PC-9 (cell line): ENCODE results near the gene BCL11B.

Source experiments
- CTCF ChIP-seq: fragments of 200-600 bp; sonication (generic); conservative IDR thresholded peaks from 2 replicates; pipeline ENCODE4 v1.6.1; 2017; ENCODE audit warnings: mixed run types, antibody characterized with exemption, mild to moderate bottlenecking, moderate library complexity
- EZH2 ChIP-seq: fragments of 200-600 bp; sonication (generic); IDR thresholded peaks from 2 replicates; pipeline ENCODE4 v1.8.0; 2017; ENCODE audit warnings: antibody characterized with exemption, low read depth

DNA sequence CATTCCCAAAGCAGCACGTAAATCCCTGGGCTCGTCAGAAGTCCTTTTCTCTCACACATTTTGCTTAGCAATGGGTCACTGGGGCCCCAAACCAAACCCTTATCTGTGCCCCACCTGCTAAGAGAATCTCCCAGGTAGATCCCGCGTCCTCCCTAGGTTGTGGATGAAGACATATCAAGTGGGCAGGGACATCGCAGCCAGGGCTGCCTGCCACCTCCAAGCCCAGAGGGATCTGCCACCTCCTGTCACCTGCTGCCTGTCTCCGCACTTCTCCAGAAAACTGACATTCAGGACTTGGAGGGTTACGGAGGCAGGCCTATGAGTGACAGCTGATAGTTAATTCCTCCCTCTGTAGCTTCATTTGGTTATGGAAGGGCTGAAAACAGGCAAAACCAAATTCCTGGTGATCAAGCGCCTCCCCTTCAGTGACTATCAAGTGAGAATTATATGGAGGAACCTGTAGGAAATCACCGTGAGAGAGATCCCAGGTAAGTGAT lies 19.5 kb downstream of the BCL11B start:
- TF ChIP-seq CTCF (no peak), EZH2 (no peak)
